SK-N-SH treated with all-trans-retinoic acid at 6 μM for 48 hours (cell line): ENCODE data around the gene SETDB1.
"Not testable (repeated sequence)": the region's sequence is repeated elsewhere in the genome, so short reads cannot be mapped to it uniquely, and the experiment has no call there.

Source experiments
- ARNTL ChIP-seq: fragments of 450-650 bp; formaldehyde crosslinking; IDR thresholded peaks from 2 replicates; pipeline ENCODE4 v1.5.0; 2020; ENCODE audit warnings: low read depth, mild to moderate bottlenecking, moderate library complexity, borderline replicate concordance
- CSDC2 ChIP-seq: fragments of 250-450 bp; sonication (Bioruptor Pico); IDR thresholded peaks from 2 replicates; pipeline ENCODE4 v1.5.0; 2020; ENCODE audit warnings: mild to moderate bottlenecking, moderate library complexity
- OSR1 ChIP-seq: fragments of 250-450 bp; sonication (Bioruptor Pico); IDR thresholded peaks from 2 replicates; pipeline ENCODE4 v1.8.0; 2022; ENCODE audit warnings: moderate library complexity, mild to moderate bottlenecking, inconsistent platforms
- PATZ1 ChIP-seq: fragments of 250-450 bp; sonication (Bioruptor Pico); IDR thresholded peaks from 2 replicates; pipeline ENCODE4 v1.8.0; 2020; ENCODE audit warnings: mild to moderate bottlenecking, moderate library complexity, borderline replicate concordance
- POU6F1 ChIP-seq: fragments of 250-450 bp; sonication (Bioruptor Pico); IDR thresholded peaks from 2 replicates; pipeline ENCODE4 v1.8.0; 2021; ENCODE audit warnings: low read depth, mild to moderate bottlenecking, moderate library complexity, borderline replicate concordance
- PPARA ChIP-seq: fragments of 250-450 bp; sonication (Bioruptor Pico); IDR thresholded peaks from 2 replicates; pipeline ENCODE4 v1.5.0; 2020; ENCODE audit warnings: mild to moderate bottlenecking, borderline replicate concordance
- RARB ChIP-seq: fragments of 250-450 bp; sonication (Bioruptor Pico); IDR thresholded peaks from 2 replicates; pipeline ENCODE4 v1.8.0; 2021; ENCODE audit warnings: mild to moderate bottlenecking, moderate library complexity
- SNAI2 ChIP-seq: fragments of 250-450 bp; sonication (Bioruptor Pico); IDR thresholded peaks from 2 replicates; pipeline ENCODE4 v1.5.0; 2020; ENCODE audit warnings: mild to moderate bottlenecking, moderate library complexity
- TOX ChIP-seq: fragments of 250-450 bp; sonication (Bioruptor Pico); IDR thresholded peaks from 2 replicates; pipeline ENCODE4 v1.8.0; 2021; ENCODE audit warnings: mild to moderate bottlenecking, moderate library complexity, borderline replicate concordance
- TSHZ2 ChIP-seq: fragments of 250-450 bp; sonication (Bioruptor Pico); IDR thresholded peaks from 2 replicates; pipeline ENCODE4 v1.5.0; 2020; ENCODE audit warnings: mild to moderate bottlenecking, moderate library complexity
- ZFP30 ChIP-seq: fragments of 450-650 bp; formaldehyde crosslinking; IDR thresholded peaks from 2 replicates; pipeline ENCODE4 v1.5.0; 2022; ENCODE audit warnings: mild to moderate bottlenecking, moderate library complexity
- ZNF565 ChIP-seq: fragments of 450-650 bp; formaldehyde crosslinking; conservative IDR thresholded peaks from 2 replicates; pipeline ENCODE4 v1.5.0; 2020; ENCODE audit warnings: low read depth, mild to moderate bottlenecking, moderate library complexity
- ZNF70 ChIP-seq: fragments of 450-650 bp; formaldehyde crosslinking; IDR thresholded peaks from 2 replicates; pipeline ENCODE4 v1.5.0; 2020; ENCODE audit warnings: mild to moderate bottlenecking, moderate library complexity
- TF ChIP-seq, protein P1 (sequence below): fragments of 250-450 bp; sonication (Bioruptor Pico); IDR thresholded peaks from 2 replicates; pipeline ENCODE4 v1.5.1; 2020; ENCODE audit warnings: low read depth, mild to moderate bottlenecking, moderate library complexity

- TF ChIP-seq TSHZ2 (CRISPR knock-in tag); CSDC2 (CRISPR knock-in tag); PPARA (CRISPR knock-in tag); ARNTL (CRISPR knock-in tag); SNAI2 (CRISPR knock-in tag); ZNF70 (CRISPR knock-in tag); ZFP30; ZNF565; OSR1; RARB (CRISPR knock-in tag); POU6F1; TOX (CRISPR knock-in tag); PATZ1 (CRISPR knock-in tag): not testable (repeated sequence)
- TF ChIP-seq, protein P1, sequence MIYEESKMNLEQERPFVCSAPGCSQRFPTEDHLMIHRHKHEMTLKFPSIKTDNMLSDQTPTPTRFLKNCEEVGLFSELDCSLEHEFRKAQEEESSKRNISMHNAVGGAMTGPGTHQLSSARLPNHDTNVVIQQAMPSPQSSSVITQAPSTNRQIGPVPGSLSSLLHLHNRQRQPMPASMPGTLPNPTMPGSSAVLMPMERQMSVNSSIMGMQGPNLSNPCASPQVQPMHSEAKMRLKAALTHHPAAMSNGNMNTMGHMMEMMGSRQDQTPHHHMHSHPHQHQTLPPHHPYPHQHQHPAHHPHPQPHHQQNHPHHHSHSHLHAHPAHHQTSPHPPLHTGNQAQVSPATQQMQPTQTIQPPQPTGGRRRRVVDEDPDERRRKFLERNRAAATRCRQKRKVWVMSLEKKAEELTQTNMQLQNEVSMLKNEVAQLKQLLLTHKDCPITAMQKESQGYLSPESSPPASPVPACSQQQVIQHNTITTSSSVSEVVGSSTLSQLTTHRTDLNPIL = not testable (repeated sequence)
Observed at GRCh38 chr1:150928775-150929174, 2.6 kb downstream of the SETDB1 start.
